IMR-90 (cell line): ENCODE measurements around the gene JPH3. TPM values are rescaled to one million over a fixed set of nuclear protein-coding genes. Genes with fewer than 3 reads are reported as not detected.

Source experiments
- ATAC-seq: fragments of 200-7000 bp; cut with Tn5 transposase; 2 replicates; pipeline ENCODE4 v1.9.1; 2020; ENCODE audit warnings: low read depth, mild to moderate bottlenecking, moderate library complexity
- BruUV-seq: library from RNA; stranded (reverse); fragments of 400-500 nt; replicated peaks from 2 replicates; lab custom pipeline; 2021; lab: Mats Ljungman, UMichigan
- CTCF ChIA-PET: fragments of 300-600 bp; formaldehyde crosslinking; extraction: SDS; loops from one replicate; lab custom pipeline; 2021; ENCODE audit warnings: antibody characterized with exemption; lab: Yijun Ruan, JAX
- POLR2A ChIA-PET: fragments of 300-600 bp; sonication (Branson Sonifier 250); formaldehyde crosslinking; loops from one replicate; lab custom pipeline; 2022; ENCODE audit warnings: antibody characterized with exemption; ENCODE audit not compliant: unreplicated experiment; lab: Charles Lee
- DNase-seq: peaks from one replicate; pipeline ENCODE4 v3.0.0; 2013
- H2AFZ ChIP-seq: replicated peaks from 2 replicates; pipeline ENCODE3; 2013; ENCODE audit warnings: low read length, mild to moderate bottlenecking; ENCODE audit not compliant: poor library complexity
- H2AK5ac ChIP-seq: 2 replicates; pipeline ENCODE4 v1.6.1; 2013; ENCODE audit warnings: low read depth, low read length, inconsistent platforms
- H2AK9ac ChIP-seq: replicated peaks from 2 replicates; pipeline ENCODE3; 2013; ENCODE audit warnings: mild to moderate bottlenecking, low read depth, low read length, moderate library complexity; ENCODE audit not compliant: poor library complexity
- H2BK120ac ChIP-seq: 2 replicates; pipeline ENCODE4 v1.6.1; 2013; ENCODE audit warnings: low read depth, low read length, inconsistent platforms
- H2BK15ac ChIP-seq: 3 replicates; pipeline ENCODE4 v1.6.1; 2013; ENCODE audit warnings: low read depth, low read length, inconsistent platforms
- H2BK20ac ChIP-seq: 2 replicates; pipeline ENCODE4 v1.6.1; 2013; ENCODE audit warnings: low read depth, mild to moderate bottlenecking, inconsistent platforms, low read length, moderate library complexity
- H2BK5ac ChIP-seq: 2 replicates; pipeline ENCODE4 v1.6.1; 2013; ENCODE audit warnings: mild to moderate bottlenecking, low read depth, low read length, inconsistent platforms; ENCODE audit not compliant: poor library complexity, severe bottlenecking
- H3K14ac ChIP-seq: replicated peaks from 2 replicates; pipeline ENCODE4 v1.6.1; 2013; ENCODE audit warnings: low read depth, low read length, inconsistent platforms
- H3K18ac ChIP-seq: 2 replicates; pipeline ENCODE4 v1.6.1; 2013; ENCODE audit warnings: low read depth, low read length, control low read depth
- H3K23ac ChIP-seq: 2 replicates; pipeline ENCODE4 v1.6.1; 2013; ENCODE audit warnings: low read depth, low read length, inconsistent platforms
- H3K27ac ChIP-seq: 2 replicates; pipeline ENCODE4 v1.5.1; 2013; ENCODE audit warnings: mild to moderate bottlenecking, control low read depth, low read length; ENCODE audit not compliant: insufficient read depth
- H3K27me3 ChIP-seq: 2 replicates; pipeline ENCODE4 v1.6.1; 2013; ENCODE audit warnings: low read length; ENCODE audit not compliant: control insufficient read depth, insufficient read depth
- H3K36me3 ChIP-seq: 2 replicates; pipeline ENCODE4 v1.6.1; 2013; ENCODE audit warnings: low read length, mixed read lengths; ENCODE audit not compliant: control insufficient read depth, insufficient read depth
- H3K4ac ChIP-seq: 2 replicates; pipeline ENCODE4 v1.6.1; 2013; ENCODE audit warnings: low read depth, low read length, inconsistent platforms
- H3K4me1 ChIP-seq: 2 replicates; pipeline ENCODE4 v1.6.1; 2013; ENCODE audit warnings: low read length, mixed read lengths; ENCODE audit not compliant: control insufficient read depth, insufficient read depth
- H3K4me2 ChIP-seq: 2 replicates; pipeline ENCODE4 v1.6.1; 2013; ENCODE audit warnings: low read depth, mild to moderate bottlenecking, control low read depth, low read length, moderate library complexity
- H3K4me3 ChIP-seq: 2 replicates; pipeline ENCODE4 v1.5.1; 2013; ENCODE audit warnings: low read depth, mild to moderate bottlenecking, control low read depth, low read length, moderate library complexity; ENCODE audit not compliant: insufficient read depth
- H3K56ac ChIP-seq: 2 replicates; pipeline ENCODE4 v1.6.1; 2013; ENCODE audit warnings: low read length, inconsistent platforms; ENCODE audit not compliant: insufficient read depth; ENCODE audit errors: extremely low read depth
- H3K79me1 ChIP-seq, 2 experiments: 2 replicates each; pipeline ENCODE4 v1.6.1; 2013; ENCODE audit warnings: low read length in 2 of 2, inconsistent platforms in 1 of 2, low read depth in 1 of 2
- H3K9ac ChIP-seq: 2 replicates; pipeline ENCODE4 v1.6.1; 2013; ENCODE audit warnings: low read depth, low read length, control low read depth
- H3K9me1 ChIP-seq: 2 replicates; pipeline ENCODE4 v1.6.1; 2013; ENCODE audit warnings: low read length, inconsistent platforms; ENCODE audit not compliant: insufficient read depth
- H3K9me3 ChIP-seq: 2 replicates; pipeline ENCODE4 v1.6.1; 2013; ENCODE audit warnings: low read length; ENCODE audit not compliant: control insufficient read depth, insufficient read depth
- H4K20me1 ChIP-seq: 2 replicates; pipeline ENCODE4 v1.6.1; 2013; ENCODE audit warnings: low read length, inconsistent platforms; ENCODE audit not compliant: insufficient read depth
- H4K5ac ChIP-seq: 2 replicates; pipeline ENCODE4 v1.6.1; 2013; ENCODE audit warnings: mild to moderate bottlenecking, low read depth, low read length, control low read depth
- H4K8ac ChIP-seq, 2 experiments: 2 replicates each; pipeline ENCODE4 v1.6.1; 2013; ENCODE audit warnings: low read depth in 2 of 2, low read length in 2 of 2, control low read depth in 1 of 2, inconsistent platforms in 1 of 2
- H4K91ac ChIP-seq: 2 replicates; pipeline ENCODE4 v1.6.1; 2013; ENCODE audit warnings: low read depth, low read length, inconsistent platforms; ENCODE audit not compliant: insufficient read depth
- BHLHE40 ChIP-seq: fragments of 150-350 bp; IDR thresholded peaks from 2 replicates; pipeline ENCODE4 v1.6.1; 2016; ENCODE audit warnings: mild to moderate bottlenecking, low read depth, low read length
- CEBPB ChIP-seq: IDR thresholded peaks from 2 replicates; pipeline ENCODE4 v1.6.1; 2012; ENCODE audit warnings: low read depth, low read length, improper control_type of control experiment
- FOS ChIP-seq: fragments of 150-350 bp; IDR thresholded peaks from 2 replicates; pipeline ENCODE4 v1.6.1; 2016; ENCODE audit warnings: low read depth, low read length
- MAFK ChIP-seq: IDR thresholded peaks from 2 replicates; pipeline ENCODE4 v1.6.1; 2012; ENCODE audit warnings: low read depth, low read length, improper control_type of control experiment
- MAZ ChIP-seq: IDR thresholded peaks from 2 replicates; pipeline ENCODE4 v1.6.1; 2012; ENCODE audit warnings: low read depth, mild to moderate bottlenecking, low read length, improper control_type of control experiment, moderate library complexity, borderline replicate concordance
- NFE2L2 ChIP-seq: fragments of 150-350 bp; IDR thresholded peaks from 2 replicates; pipeline ENCODE4 v1.6.1; 2016; ENCODE audit warnings: low read depth, mild to moderate bottlenecking, low read length
- RAD21 ChIP-seq: IDR thresholded peaks from 2 replicates; pipeline ENCODE4 v1.6.1; 2012; ENCODE audit warnings: low read length, improper control_type of control experiment
- RFX5 ChIP-seq: IDR thresholded peaks from 2 replicates; pipeline ENCODE4 v1.8.0; 2012; ENCODE audit warnings: low read depth, mild to moderate bottlenecking, low read length, moderate library complexity
- WGBS, 2 experiments: methylation state at CpG; one replicate each; pipeline versions ENCODE4 v1.1.5 to v1.1.7; 2013; ENCODE audit warnings: missing lambda C conversion rate in 2 of 2; ENCODE audit not compliant: insufficient read length in 1 of 2; ENCODE audit errors: extremely low coverage in 2 of 2; 5-methylcytosine and 5-hydroxymethylcytosine counted together
- dilution Hi-C: fragments of 300-500 bp; cut with HindIII; formaldehyde crosslinking; loops from one replicate; pipeline ENCODE4 v1.14.3; 2018; ENCODE audit warnings: low sequenced_read_pairs; ENCODE audit not compliant: unreplicated experiment
- in situ Hi-C: fragments of 300-500 bp; cut with MboI; formaldehyde crosslinking; loops from 3 replicates; pipeline ENCODE4 v1.14.3; 2019; ENCODE audit warnings: low sequenced_read_pairs, inconsistent platforms, mixed read lengths
- intact Hi-C: fragments of 100-400 bp; cut with micrococcal nuclease; formaldehyde crosslinking; loops from 2 replicates; pipeline ENCODE4 v1.10.0; 2022
- polyA plus RNA-seq, 3 experiments: library from polyadenylated mRNA; depleted of rRNA; stranded (reverse); fragments of >200 nt; gene quantifications; 2 replicates each; pipeline ENCODE4 v1.2.3, GENCODE V29; 2012; ENCODE audit warnings: low replicate concordance in 1 of 3
- total RNA-seq: library from RNA; depleted of rRNA; stranded (reverse); fragments of >200 nt; gene quantifications from 2 replicates; pipeline ENCODE4 v1.2.3, GENCODE V29; 2012
- TF ChIP-seq, protein P1 (sequence below): fragments of 150-350 bp; IDR thresholded peaks from 2 replicates; pipeline ENCODE4 v1.6.1; 2016; ENCODE audit warnings: low read depth, mild to moderate bottlenecking, low read length, moderate library complexity, borderline replicate concordance

JPH3 gene
- total and polyA plus RNA-seq, 2 of the 4 experiments (the other 2 are of a cell fraction), result 0.03 TPM; not detected in 1

DNA sequence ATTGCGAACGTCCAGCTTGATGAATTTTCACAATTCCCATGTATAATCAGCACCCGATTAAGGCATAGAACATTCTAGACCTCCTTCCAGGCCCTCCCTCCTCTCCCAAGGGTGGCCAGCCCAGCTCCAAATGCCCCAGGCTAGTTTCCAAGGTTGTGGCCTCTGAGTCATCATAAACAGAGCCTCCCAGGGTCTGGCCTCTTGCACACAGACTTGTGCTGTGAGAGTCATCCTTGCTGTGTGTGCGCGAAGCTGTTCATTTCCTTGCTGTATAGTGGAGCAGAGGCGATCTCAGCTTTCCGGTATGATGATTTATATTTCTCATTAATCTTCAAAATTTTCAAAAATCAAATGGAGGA lies 20.5 kb upstream of the JPH3 start:
- H3K9ac ChIP-seq, result peak overlapping the region; percentile 65; the same call in 1 of the 2 replicates
- peak overlapping the region; percentile 98; the same call in 1 of the 2 replicates for H3K18ac ChIP-seq
- ChIA-PET CTCF (interaction anchor here (1.5 to 2.0 kb wide), 3 partner anchors 11 to 187 kb away, joined by 6 to 11 read pairs (median 8); no protein-coding TSS in a partner anchor), POLR2A (no interaction called here)
- peak overlapping the region; percentile 55 for H3K4me2 ChIP-seq
- no peaks in the 10 kb centered on the region for H4K20me1 ChIP-seq
- no peak overlapping the region for H2AK9ac ChIP-seq
- no peaks in the 10 kb centered on the region for H3K36me3 ChIP-seq
- no peak overlapping the region for H3K23ac ChIP-seq
- H3K4ac ChIP-seq, result peak overlapping the region; percentile 93; the same call in 1 of the 2 replicates
- DNase-seq (peak; percentile 98), ATAC-seq (peak; percentile 90)
- dilution Hi-C loops (no loop called here), intact Hi-C loops (loop anchor here (2.0 kb wide), 1 partner anchor 89 kb away; the partner anchor contains the start of gene ZCCHC14), in situ Hi-C loops (no loop called here)
- no peak overlapping the region for H2AFZ ChIP-seq
- peak overlapping the region; percentile 88; the same call in 1 of the 2 replicates for H4K91ac ChIP-seq
- H3K9me3 ChIP-seq, result no peaks in the 10 kb centered on the region
- no peak overlapping the region for H2BK20ac ChIP-seq
- peak overlapping the region; percentile 40; the same call in 1 of the 2 replicates for H3K56ac ChIP-seq
- H2BK15ac ChIP-seq, result no peak overlapping the region
- H3K27ac ChIP-seq, result peak overlapping the region; percentile 94
- no peak overlapping the region for H3K14ac ChIP-seq
- no peak overlapping the region for H3K4me3 ChIP-seq
- H3K4me1 ChIP-seq, result peaks cover 26% of the 10 kb centered on the region
- no peak overlapping the region for H2AK5ac ChIP-seq
- H3K9me1 ChIP-seq, result peaks cover 18% of the 10 kb centered on the region
- 0 out of 4 replicates have a peak, but pooled peaks cover 0 to 5% of the 10 kb centered on the region in 2 experiments for H3K79me1 ChIP-seq
- no CpG with 5 or more reads among the region's 7 CpGs for WGBS, 2 experiments
- peak overlapping the region; percentile 71 for H2BK120ac ChIP-seq
- no peak overlapping the region for H4K5ac ChIP-seq
- H2BK5ac ChIP-seq, result peak overlapping the region; percentile 64
- BruUV-seq, result no TSS peak
- H3K27me3 ChIP-seq, result peaks cover 3% of the 10 kb centered on the region; the same call in 1 of the 2 replicates
- peak; percentile 95 for TF ChIP-seq BHLHE40
- no peak for TF ChIP-seq RAD21
- TF ChIP-seq FOS, result peak; percentile 99
- TF ChIP-seq, protein P1, sequence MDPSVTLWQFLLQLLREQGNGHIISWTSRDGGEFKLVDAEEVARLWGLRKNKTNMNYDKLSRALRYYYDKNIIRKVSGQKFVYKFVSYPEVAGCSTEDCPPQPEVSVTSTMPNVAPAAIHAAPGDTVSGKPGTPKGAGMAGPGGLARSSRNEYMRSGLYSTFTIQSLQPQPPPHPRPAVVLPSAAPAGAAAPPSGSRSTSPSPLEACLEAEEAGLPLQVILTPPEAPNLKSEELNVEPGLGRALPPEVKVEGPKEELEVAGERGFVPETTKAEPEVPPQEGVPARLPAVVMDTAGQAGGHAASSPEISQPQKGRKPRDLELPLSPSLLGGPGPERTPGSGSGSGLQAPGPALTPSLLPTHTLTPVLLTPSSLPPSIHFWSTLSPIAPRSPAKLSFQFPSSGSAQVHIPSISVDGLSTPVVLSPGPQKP, result no peak
- TF ChIP-seq CEBPB, result peak; percentile 84
- TF ChIP-seq RFX5, result no peak
- TF ChIP-seq MAZ, result peak; percentile 81
- peak; percentile 45; the same call in 1 of the 2 replicates for TF ChIP-seq NFE2L2
- TF ChIP-seq MAFK, result peak; percentile 55
- H4K8ac ChIP-seq, result peak overlapping the region; percentile 46 to 84; a peak in 3 of 4 replicates
